Measurements from ENCODE around the gene FBXO22.

- TF ChIP-seq CTCF (tag by site-specific recombination; IDR thresholded peaks at IDR 0.05) (no peak), ZFP41 (tag by site-specific recombination; IDR thresholded peaks at IDR 0.05; ENCODE audit: borderline replicate concordance) (no peak), GLI2 (tag by site-specific recombination; IDR thresholded peaks at IDR 0.05; ENCODE audit: borderline replicate concordance, low read depth) (no peak), ZNF514 (tag by site-specific recombination; IDR thresholded peaks at IDR 0.05) (no peak)
Observed at GRCh38 chr15:75927601-75928000, 23.9 kb downstream of the FBXO22 start.

Data from HEK293 (cell line).